Stimulated activated CD4-positive, alpha-beta T cell treated with anti-CD3 and anti-CD28 coated beads, Interleukin-15, amount 100 ng/mL, for 24 hours (primary cell): ENCODE measurements around the gene EME2.

ENCODE experiments used
- DNase-seq: peaks from one replicate; pipeline ENCODE4 v3.0.0-alpha.2; 2020

The EME2 gene

DNA sequence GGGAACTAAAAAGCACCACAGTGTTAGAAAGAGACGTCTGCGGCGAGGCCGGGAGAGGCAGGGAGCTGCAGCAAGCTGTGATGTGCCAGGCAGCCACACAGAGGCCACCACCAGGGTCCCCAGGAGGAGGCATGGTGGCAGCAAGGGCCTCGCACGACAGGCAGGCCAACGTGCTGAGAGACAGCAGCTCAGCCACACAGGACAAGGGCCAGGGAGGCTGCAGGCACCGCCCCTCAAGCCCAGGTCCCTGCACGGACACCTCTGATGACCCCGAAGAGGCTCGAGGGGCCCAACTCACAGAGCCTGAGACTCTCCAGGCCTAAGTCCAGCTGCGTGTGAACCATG is 48.3 kb downstream of the EME2 start:
- DNase-seq, result no peak

DNA sequence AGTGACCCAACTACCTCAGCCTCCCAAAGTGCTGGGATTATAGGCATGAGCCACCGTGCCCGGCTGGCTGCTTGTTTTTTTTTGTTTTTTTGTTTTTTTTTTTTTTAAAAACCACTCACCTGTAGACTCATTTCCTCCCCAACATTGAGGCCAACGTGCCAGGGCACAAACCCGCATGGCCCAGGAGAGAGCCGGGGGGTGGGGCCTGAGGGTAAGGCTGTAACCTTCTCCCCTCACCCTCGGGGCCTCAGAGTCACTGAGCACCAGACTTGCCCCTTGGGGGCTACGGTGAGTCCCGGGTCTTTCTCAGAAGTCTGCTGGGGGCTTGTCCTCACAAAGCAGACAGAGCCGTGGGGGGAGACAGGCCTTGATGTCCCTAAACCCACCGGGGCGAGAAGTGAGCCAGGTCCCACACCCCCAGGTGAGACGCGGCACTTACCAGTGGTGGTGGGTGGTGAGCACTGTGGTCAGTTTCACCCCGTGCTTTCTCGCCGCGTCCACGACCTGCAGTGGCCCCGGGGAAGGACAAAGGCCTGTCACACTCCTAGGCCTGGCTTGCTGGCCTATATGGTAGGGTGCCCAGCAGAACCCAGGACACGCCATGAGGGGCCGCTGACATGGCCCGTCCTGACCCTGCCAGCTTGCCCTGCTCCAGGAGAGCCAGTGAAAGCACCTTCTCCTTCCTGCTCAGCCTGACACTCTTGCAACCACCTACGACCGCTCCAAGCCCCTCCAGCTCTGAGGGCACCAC is 49.4 kb downstream of the EME2 start:
- DNase-seq, result no peak

DNA sequence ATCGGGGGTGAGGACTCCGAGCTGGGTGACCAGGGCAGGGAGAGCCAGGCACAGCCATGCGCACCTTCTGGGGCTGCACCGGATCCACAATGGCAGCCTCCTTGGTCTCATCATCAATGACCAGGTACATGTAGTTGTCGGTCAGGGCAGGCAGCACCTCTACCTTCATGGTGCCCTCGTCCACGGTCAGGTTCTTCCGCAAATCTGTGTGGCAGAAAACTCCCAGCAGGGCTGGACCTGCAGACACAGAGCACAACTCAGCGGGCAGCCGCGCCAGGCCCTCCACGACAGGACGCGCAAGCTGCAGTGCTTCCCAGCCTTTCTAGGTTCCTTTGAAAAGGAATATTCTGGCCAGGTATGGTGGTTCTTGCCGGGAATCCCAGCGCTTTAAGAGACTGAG is 50.2 kb downstream of the EME2 start:
- no peak for DNase-seq

DNA sequence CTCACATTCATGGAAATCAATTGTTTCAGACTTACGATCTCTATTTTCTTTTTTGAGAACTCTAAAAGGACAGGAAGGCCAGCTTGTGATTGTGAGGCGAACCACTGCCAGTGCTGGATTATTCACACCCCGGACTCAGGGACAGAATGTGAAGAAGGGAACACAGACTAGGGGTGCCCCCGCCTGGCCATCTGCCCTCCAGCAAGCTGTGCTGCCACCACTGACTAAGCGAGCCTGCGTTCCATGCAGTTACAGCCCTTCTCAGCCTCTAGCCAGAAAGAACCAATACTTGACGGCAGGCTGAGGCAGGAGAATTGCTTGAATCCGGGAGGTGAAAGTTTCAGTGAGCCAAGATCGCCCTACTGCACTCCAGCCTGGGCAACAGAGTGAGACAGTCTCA is 51.2 kb downstream of the EME2 start:
- DNase-seq, result peak; percentile 24

DNA sequence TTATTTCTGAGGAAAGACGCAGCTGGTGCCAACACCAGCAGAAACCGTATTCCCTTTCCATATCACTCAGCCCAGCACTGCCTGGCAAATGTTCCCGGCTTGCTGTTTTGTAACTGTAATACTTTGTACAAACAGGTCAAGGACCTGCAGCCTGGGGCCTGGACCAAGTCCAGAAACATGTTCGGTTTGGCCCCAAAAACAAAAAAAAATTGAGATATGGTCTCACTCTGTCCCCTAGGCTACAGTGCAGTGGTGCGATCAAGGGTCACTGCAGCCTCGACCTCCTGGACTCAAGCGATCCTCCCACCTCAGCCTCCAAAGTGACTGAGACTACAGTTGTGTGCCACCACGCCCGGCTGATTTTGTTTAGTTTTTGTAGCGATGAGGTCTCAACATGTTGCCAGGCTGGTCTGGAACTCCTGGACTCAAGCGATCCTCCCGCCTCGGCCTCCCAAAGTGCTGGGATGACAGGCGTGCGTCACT is 52.8 kb downstream of the EME2 start:
- DNase-seq, result no peak
